GM23338 (cell line): ENCODE data around the gene COL9A1.

Source experiments
- CREB1 ChIP-seq: fragments of 250-450 bp; sonication (Bioruptor Pico); IDR thresholded peaks from 2 replicates; pipeline ENCODE4 v1.5.0; 2020; ENCODE audit warnings: low read depth, mild to moderate bottlenecking, moderate library complexity
- CTCF ChIP-seq, 2 experiments: fragments of 200-600 bp in 1 of 2; sonication (generic) in 1 of 2; conservative IDR thresholded peaks; 2 replicates each; pipeline versions ENCODE4 v1.5.1 to v1.6.1; 2016 to 2017; ENCODE audit warnings: antibody characterized with exemption in 2 of 2, low read depth in 2 of 2, mild to moderate bottlenecking in 2 of 2, moderate library complexity in 1 of 2
- EZH2phosphoT487 ChIP-seq: fragments of 200-600 bp; sonication (generic); IDR thresholded peaks from one replicate; pipeline ENCODE4 v1.8.1; 2018; ENCODE audit warnings: antibody characterized with exemption; ENCODE audit not compliant: unreplicated experiment
- JUNB ChIP-seq: IDR thresholded peaks from one replicate; pipeline ENCODE4 v1.6.1; 2016; ENCODE audit warnings: antibody characterized with exemption; ENCODE audit not compliant: unreplicated experiment
- POLR2AphosphoS5 ChIP-seq: IDR thresholded peaks from 2 replicates; pipeline ENCODE4 v1.6.1; 2016; ENCODE audit warnings: antibody characterized with exemption, low read depth
- REST ChIP-seq: IDR thresholded peaks from one replicate; pipeline ENCODE4 v1.6.1; 2018; ENCODE audit warnings: antibody characterized with exemption; ENCODE audit not compliant: unreplicated experiment
- STAT1 ChIP-seq: IDR thresholded peaks from one replicate; pipeline ENCODE4 v1.6.1; 2016; ENCODE audit warnings: antibody characterized with exemption; ENCODE audit not compliant: unreplicated experiment

- TF ChIP-seq CTCF (conservative IDR thresholded peaks at IDR 0.05; ENCODE audit: low read depth in 2 of 2) (no peak), REST (no peak), EZH2phosphoT487 (no peak), POLR2AphosphoS5 (no peak), STAT1 (no peak), JUNB (no peak), CREB1 (CRISPR knock-in tag) (no peak)
Observed at GRCh38 chr6:70222439-70222749, 80.5 kb downstream of the COL9A1 start.
